Transverse colon (tissue), 4 donors: ENCODE measurements around the gene MAMDC2.

ENCODE experiments used
- EP300 ChIP-seq: sonication (generic); formaldehyde crosslinking; IDR thresholded peaks from one replicate; pipeline ENCODE4 v1.6.1; 2017; ENCODE audit warnings: antibody characterized with exemption, low read depth
- POLR2A ChIP-seq: fragments of 450-650 bp; IDR thresholded peaks from one replicate; pipeline ENCODE4 v1.6.1; 2016; ENCODE audit warnings: antibody characterized with exemption, mild to moderate bottlenecking, moderate library complexity
- POLR2AphosphoS5 ChIP-seq, 3 donors: sonication (generic); formaldehyde crosslinking; IDR thresholded peaks; one replicate each; pipeline ENCODE4 v1.6.1; 2016; ENCODE audit warnings: antibody characterized with exemption in 3 of 3
- TF ChIP-seq, protein P1 (sequence below), 5 experiments: fragments of 200-600 bp in 3 of 5; fragments of 450-650 bp in 2 of 5; sonication (generic) in 3 of 5; IDR thresholded peaks; 1 replicate in 2 of 5; 2 replicates in 3 of 5; pipeline ENCODE4 v1.5.1; 2016 to 2017; ENCODE audit warnings: antibody characterized with exemption in 5 of 5, inconsistent platforms in 3 of 5, mild to moderate bottlenecking in 2 of 5, moderate library complexity in 1 of 5

DNA sequence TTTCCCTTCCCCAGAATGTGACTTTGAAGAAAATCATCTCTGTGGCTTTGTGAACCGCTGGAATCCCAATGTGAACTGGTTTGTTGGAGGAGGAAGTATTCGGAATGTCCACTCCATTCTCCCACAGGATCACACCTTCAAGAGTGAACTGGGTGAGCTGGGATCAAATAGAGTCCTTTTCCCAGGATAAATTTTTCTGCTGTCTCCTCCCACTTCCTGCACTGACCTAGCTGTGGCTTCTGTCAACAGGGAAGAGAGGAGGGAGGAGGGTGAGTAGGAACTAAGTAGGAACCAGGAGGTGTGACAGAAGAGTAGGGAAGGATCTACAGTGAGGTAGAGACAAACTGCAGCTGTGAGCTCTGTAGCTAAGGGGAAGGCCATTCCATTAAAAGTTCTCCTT is 69.3 kb downstream of the MAMDC2 start:
- TF ChIP-seq, protein P1, sequence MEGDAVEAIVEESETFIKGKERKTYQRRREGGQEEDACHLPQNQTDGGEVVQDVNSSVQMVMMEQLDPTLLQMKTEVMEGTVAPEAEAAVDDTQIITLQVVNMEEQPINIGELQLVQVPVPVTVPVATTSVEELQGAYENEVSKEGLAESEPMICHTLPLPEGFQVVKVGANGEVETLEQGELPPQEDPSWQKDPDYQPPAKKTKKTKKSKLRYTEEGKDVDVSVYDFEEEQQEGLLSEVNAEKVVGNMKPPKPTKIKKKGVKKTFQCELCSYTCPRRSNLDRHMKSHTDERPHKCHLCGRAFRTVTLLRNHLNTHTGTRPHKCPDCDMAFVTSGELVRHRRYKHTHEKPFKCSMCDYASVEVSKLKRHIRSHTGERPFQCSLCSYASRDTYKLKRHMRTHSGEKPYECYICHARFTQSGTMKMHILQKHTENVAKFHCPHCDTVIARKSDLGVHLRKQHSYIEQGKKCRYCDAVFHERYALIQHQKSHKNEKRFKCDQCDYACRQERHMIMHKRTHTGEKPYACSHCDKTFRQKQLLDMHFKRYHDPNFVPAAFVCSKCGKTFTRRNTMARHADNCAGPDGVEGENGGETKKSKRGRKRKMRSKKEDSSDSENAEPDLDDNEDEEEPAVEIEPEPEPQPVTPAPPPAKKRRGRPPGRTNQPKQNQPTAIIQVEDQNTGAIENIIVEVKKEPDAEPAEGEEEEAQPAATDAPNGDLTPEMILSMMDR (IDR thresholded peaks at IDR 0.05): no peak
- TF ChIP-seq POLR2AphosphoS5 (IDR thresholded peaks at IDR 0.05) (peak in 1 of 3 donors; percentile 1), EP300 (no peak), POLR2A (no peak)
